ENCODE data around the gene BSPRY.

DNA sequence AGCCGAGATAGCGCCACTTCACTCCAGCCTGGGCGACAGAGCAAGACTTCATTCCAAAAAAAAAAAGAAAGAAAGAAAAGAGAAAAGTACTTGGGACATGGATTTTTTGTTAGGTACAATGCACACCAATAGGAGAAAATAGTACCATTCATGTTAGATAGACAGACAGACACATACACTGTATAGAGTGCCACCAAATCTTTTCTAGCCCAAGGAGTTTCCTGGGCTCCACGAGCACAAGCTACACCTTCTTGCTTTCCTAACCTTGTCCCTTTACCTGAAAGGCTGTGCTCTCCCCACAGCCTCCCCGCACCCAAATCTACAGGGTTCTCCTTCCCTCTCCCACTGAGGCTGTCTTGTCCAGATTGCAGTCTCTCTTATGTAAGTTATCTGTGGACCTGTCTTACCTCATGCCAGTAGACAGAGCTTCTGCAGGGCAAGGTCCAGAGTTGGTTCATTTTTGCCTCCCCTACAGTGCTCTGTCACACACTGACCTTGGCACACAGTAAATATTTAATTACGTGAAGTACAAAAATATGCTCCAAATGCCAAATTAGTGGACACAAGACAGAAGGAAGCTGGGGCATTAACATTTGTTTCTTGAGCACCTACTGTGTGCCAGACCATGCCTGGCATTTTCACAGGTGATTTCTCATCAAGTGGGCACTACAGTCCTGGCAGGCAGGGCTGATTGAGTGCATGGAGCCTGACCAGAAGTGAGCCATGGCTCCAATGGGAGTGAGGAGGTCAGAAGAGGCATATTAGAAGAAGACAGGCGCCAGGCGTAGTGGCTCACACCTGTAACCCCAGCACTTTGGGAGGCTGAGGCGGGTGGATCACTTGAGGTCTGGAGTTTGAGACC is 45.9 kb downstream of the BSPRY start:
- TF ChIP-seq, protein P1, sequence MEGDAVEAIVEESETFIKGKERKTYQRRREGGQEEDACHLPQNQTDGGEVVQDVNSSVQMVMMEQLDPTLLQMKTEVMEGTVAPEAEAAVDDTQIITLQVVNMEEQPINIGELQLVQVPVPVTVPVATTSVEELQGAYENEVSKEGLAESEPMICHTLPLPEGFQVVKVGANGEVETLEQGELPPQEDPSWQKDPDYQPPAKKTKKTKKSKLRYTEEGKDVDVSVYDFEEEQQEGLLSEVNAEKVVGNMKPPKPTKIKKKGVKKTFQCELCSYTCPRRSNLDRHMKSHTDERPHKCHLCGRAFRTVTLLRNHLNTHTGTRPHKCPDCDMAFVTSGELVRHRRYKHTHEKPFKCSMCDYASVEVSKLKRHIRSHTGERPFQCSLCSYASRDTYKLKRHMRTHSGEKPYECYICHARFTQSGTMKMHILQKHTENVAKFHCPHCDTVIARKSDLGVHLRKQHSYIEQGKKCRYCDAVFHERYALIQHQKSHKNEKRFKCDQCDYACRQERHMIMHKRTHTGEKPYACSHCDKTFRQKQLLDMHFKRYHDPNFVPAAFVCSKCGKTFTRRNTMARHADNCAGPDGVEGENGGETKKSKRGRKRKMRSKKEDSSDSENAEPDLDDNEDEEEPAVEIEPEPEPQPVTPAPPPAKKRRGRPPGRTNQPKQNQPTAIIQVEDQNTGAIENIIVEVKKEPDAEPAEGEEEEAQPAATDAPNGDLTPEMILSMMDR (IDR thresholded peaks at IDR 0.05), result no peak
- no peak for TF ChIP-seq POLR2AphosphoS5 (IDR thresholded peaks at IDR 0.05)
